K562 (cell line): ENCODE data around the gene MTA1. TPM values are rescaled to one million over a fixed set of nuclear protein-coding genes. Genes with fewer than 3 reads are reported as not detected.

Experiments used
- ATAC-seq: fragments of 200-7000 bp; cut with Tn5 transposase; 3 replicates; pipeline ENCODE4 v1.9.1; 2020; ENCODE audit warnings: moderate library complexity
- BruUV-seq: library from RNA; stranded (reverse); fragments of 400-500 nt; replicated peaks from 2 replicates; lab custom pipeline; 2021; lab: Mats Ljungman, UMichigan
- CTCF ChIA-PET: fragments of 300-600 bp; formaldehyde crosslinking; extraction: SDS; loops from one replicate; lab custom pipeline; 2021; ENCODE audit warnings: low intra/inter-chr PET ratio; lab: Yijun Ruan, JAX
- POLR2A ChIA-PET: fragments of 300-600, 350-650 bp; sonication (Branson Sonifier 250); formaldehyde crosslinking; extraction: SDS; loops from one replicate; lab custom pipeline; 2021; ENCODE audit warnings: antibody characterized with exemption, inconsistent platforms; lab: Yijun Ruan, JAX
- DNase-seq, 4 experiments: peaks; one replicate each; pipeline versions ENCODE4 v3.0.0 to v3.0.0-alpha.2; 2011 to 2018; ENCODE audit warnings: low spot score in 3 of 4, mixed read lengths in 3 of 4; ENCODE audit errors: extremely low read depth in 1 of 4
- FAIRE-seq: peaks from 2 replicates; lab custom pipeline; 2011; peaks lifted over from hg19 to GRCh38; lab: Jason Lieb, UNC
- H2AFZ ChIP-seq: 2 replicates; pipeline ENCODE4 v1.6.0; 2011; ENCODE audit warnings: low read depth, low read length, control low read depth, inconsistent platforms
- H3K27ac ChIP-seq: fragments of 200-600 bp; 3 replicates; pipeline ENCODE4 v1.8.0; 2011; ENCODE audit warnings: low read depth, mild to moderate bottlenecking, control low read depth, inconsistent platforms, low read length, moderate library complexity, mixed read lengths; ENCODE audit errors: extremely low read depth
- H3K27me3 ChIP-seq, 2 experiments: fragments of 300-600 bp in 1 of 2; 2 replicates in 1 of 2; 3 replicates in 1 of 2; pipeline versions ENCODE4 v1.6.0 to v1.8.0; 2011; ENCODE audit warnings: inconsistent platforms in 2 of 2, low read length in 2 of 2, mild to moderate bottlenecking in 1 of 2, mixed read lengths in 1 of 2, moderate library complexity in 1 of 2; ENCODE audit not compliant: control insufficient read depth in 2 of 2, insufficient read depth in 2 of 2
- H3K36me3 ChIP-seq: fragments of 300-600 bp; 3 replicates; pipeline ENCODE4 v1.8.0; 2011; ENCODE audit warnings: mild to moderate bottlenecking, low read length, inconsistent platforms; ENCODE audit not compliant: control insufficient read depth, insufficient read depth
- H3K4me1 ChIP-seq, 2 experiments: fragments of 200-600 bp in 1 of 2; replicated peaks in 1 of 2; 2 replicates in 1 of 2; 3 replicates in 1 of 2; pipeline versions ENCODE4 v1.5.1 to v1.8.0; 2011; ENCODE audit warnings: inconsistent platforms in 2 of 2, low read length in 2 of 2, mild to moderate bottlenecking in 1 of 2, mixed read lengths in 1 of 2, moderate library complexity in 1 of 2; ENCODE audit not compliant: control insufficient read depth in 2 of 2, insufficient read depth in 2 of 2
- H3K4me2 ChIP-seq: 2 replicates; pipeline ENCODE4 v1.6.1; 2011; ENCODE audit warnings: low read length, control low read depth, inconsistent platforms, mixed read lengths; ENCODE audit not compliant: insufficient read depth
- H3K4me3 ChIP-seq: fragments of 200-600 bp; sonication (generic), shearing (Covaris generic); 2 replicates; pipeline ENCODE4 v1.5.1; 2016; ENCODE audit warnings: control low read depth, inconsistent platforms
- H3K79me2 ChIP-seq: fragments of 200-600 bp; 3 replicates; pipeline ENCODE4 v1.8.0; 2011; ENCODE audit warnings: low read length, inconsistent platforms; ENCODE audit not compliant: control insufficient read depth, insufficient read depth
- H3K9ac ChIP-seq, 2 experiments: 2 replicates each; pipeline versions ENCODE4 v1.6.0 to v1.6.1; 2011; ENCODE audit warnings: low read depth in 2 of 2, low read length in 2 of 2, control low read depth in 1 of 2, inconsistent platforms in 1 of 2, mild to moderate bottlenecking in 1 of 2, mixed read lengths in 1 of 2; ENCODE audit not compliant: insufficient read depth in 1 of 2
- H3K9me1 ChIP-seq: one replicate; pipeline ENCODE4 v1.6.0; 2011; ENCODE audit warnings: inconsistent platforms, mild to moderate bottlenecking, low read length, moderate library complexity; ENCODE audit not compliant: control insufficient read depth, insufficient read depth
- H3K9me3 ChIP-seq: replicated peaks from 2 replicates; pipeline ENCODE4 v1.5.1; 2011; ENCODE audit warnings: low read depth, low read length, inconsistent platforms; ENCODE audit not compliant: control insufficient read depth, insufficient read depth
- H4K20me1 ChIP-seq: replicated peaks from 2 replicates; pipeline ENCODE4 v1.6.1; 2011; ENCODE audit warnings: low read length, inconsistent platforms, mixed read lengths; ENCODE audit not compliant: control insufficient read depth, insufficient read depth
- FOXM1 ChIP-seq, 2 experiments: fragments of 450-650 bp in 1 of 2; sonication (generic) in 1 of 2; formaldehyde crosslinking in 1 of 2; IDR thresholded peaks; 2 replicates each; pipeline versions ENCODE4 v1.6.1 to v1.9.0; 2017 to 2022; ENCODE audit warnings: low read depth in 2 of 2, mild to moderate bottlenecking in 2 of 2, missing genetic modification reagents in 1 of 2, moderate library complexity in 1 of 2
- HNRNPUL1 ChIP-seq: fragments of 200-400 bp; formaldehyde crosslinking; IDR thresholded peaks from 2 replicates; pipeline ENCODE4 v1.6.1; 2017; ENCODE audit warnings: low read length
- SMAD3 ChIP-seq: fragments of 450-650 bp; formaldehyde crosslinking; conservative IDR thresholded peaks from 2 replicates; pipeline ENCODE4 v1.4.0; 2020; ENCODE audit warnings: mild to moderate bottlenecking
- STAT5B ChIP-seq: fragments of 250-450 bp; sonication (Bioruptor Pico); IDR thresholded peaks from 2 replicates; pipeline ENCODE4 v1.8.0; 2021; ENCODE audit warnings: mild to moderate bottlenecking, inconsistent platforms
- ZNF311 ChIP-seq: fragments of 250-450 bp; sonication (Bioruptor Pico); IDR thresholded peaks from 2 replicates; pipeline ENCODE4 v1.4.0; 2020; ENCODE audit warnings: mild to moderate bottlenecking, moderate library complexity
- WGBS: fragments of 100-300 bp; shearing (Covaris generic); methylation state at CpG from one replicate; pipeline ENCODE4 v1.1.6; 2016; ENCODE audit warnings: low coverage, mixed read lengths; ENCODE audit not compliant: insufficient coverage; ENCODE audit errors: missing lambda C conversion rate; 5-methylcytosine and 5-hydroxymethylcytosine counted together
- in situ Hi-C: fragments of 300-500 bp; cut with MboI; formaldehyde crosslinking; loops from 4 replicates; pipeline ENCODE4 v1.15.0; 2018; ENCODE audit warnings: inconsistent platforms, mixed read lengths
- intact Hi-C: fragments of 100-400 bp; cut with micrococcal nuclease; formaldehyde crosslinking; loops from 2 replicates; pipeline ENCODE4 v1.14.2; 2022
- polyA plus RNA-seq, 8 experiments: library from polyadenylated mRNA; depleted of rRNA in 4 of 8; stranded (reverse) in 5 of 8; unstranded in 3 of 8; fragments of >200 nt; fragmentation: Nextera tagmentation in 2 of 8; fragmentation: Illumina TruSeq in 1 of 8; extraction: Ambion mirVana in 2 of 8; extraction: Trizol in 1 of 8; gene quantifications; 2 replicates each; pipeline versions ENCODE4 v1.2.1 to v1.2.3, GENCODE V29; 2011 to 2014; ENCODE audit warnings: inconsistent platforms in 1 of 8, missing spikeins in 1 of 8
- total RNA-seq, 7 experiments: library from RNA; depleted of rRNA in 6 of 7; stranded (reverse); fragments of >200 nt in 6 of 7; fragmentation: Illumina TruSeq in 2 of 7; extraction: Trizol in 2 of 7; gene quantifications; 2 replicates each; pipeline versions ENCODE4 v1.2.1 to v1.2.3, GENCODE V29; 2011 to 2021; ENCODE audit warnings: low replicate concordance in 1 of 7
- TF ChIP-seq, protein P1 (sequence below): fragments of 250-450 bp; sonication (Bioruptor Pico); IDR thresholded peaks from 2 replicates; pipeline ENCODE4 v1.4.0; 2020; ENCODE audit warnings: mild to moderate bottlenecking, moderate library complexity

MTA1 gene
- total and polyA plus RNA-seq, 9 of the 15 experiments (the other 6 are each of a cell fraction or from before 2014, with no cell fraction given) = 0.13 to 118 (median 32.3) TPM

DNA sequence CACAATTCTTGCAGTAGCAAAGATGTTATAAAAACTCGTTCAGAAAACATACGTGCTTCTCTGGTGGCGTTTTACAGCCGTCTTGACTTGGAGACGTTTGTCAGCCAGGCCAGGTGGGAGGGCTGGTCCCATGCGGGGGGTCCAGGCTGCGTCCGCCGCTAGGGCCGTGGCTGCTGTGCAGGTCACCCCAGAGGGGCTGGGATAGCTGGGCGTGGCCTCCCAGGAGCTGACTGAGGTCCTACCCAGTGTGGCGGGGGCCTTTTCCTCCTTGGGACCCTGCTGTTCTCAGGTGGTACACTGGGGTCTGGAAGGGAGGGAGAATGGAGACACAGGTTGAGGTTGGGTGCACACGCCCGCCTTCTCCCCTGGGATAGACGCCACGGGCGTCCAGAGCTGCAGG is 25.2 kb downstream of the MTA1 start:
- CTCF ChIA-PET = no interaction called here

More for the DNA sequence above, 25.2 kb downstream of the MTA1 start:
- WGBS = 93% methylated on average over 5 of the region's 17 CpGs
- no peak overlapping the region for H3K4me2 ChIP-seq
- no peaks in the 10 kb centered on the region for H3K9me1 ChIP-seq
- no peak for TF ChIP-seq HNRNPUL1
- TF ChIP-seq, protein P1, sequence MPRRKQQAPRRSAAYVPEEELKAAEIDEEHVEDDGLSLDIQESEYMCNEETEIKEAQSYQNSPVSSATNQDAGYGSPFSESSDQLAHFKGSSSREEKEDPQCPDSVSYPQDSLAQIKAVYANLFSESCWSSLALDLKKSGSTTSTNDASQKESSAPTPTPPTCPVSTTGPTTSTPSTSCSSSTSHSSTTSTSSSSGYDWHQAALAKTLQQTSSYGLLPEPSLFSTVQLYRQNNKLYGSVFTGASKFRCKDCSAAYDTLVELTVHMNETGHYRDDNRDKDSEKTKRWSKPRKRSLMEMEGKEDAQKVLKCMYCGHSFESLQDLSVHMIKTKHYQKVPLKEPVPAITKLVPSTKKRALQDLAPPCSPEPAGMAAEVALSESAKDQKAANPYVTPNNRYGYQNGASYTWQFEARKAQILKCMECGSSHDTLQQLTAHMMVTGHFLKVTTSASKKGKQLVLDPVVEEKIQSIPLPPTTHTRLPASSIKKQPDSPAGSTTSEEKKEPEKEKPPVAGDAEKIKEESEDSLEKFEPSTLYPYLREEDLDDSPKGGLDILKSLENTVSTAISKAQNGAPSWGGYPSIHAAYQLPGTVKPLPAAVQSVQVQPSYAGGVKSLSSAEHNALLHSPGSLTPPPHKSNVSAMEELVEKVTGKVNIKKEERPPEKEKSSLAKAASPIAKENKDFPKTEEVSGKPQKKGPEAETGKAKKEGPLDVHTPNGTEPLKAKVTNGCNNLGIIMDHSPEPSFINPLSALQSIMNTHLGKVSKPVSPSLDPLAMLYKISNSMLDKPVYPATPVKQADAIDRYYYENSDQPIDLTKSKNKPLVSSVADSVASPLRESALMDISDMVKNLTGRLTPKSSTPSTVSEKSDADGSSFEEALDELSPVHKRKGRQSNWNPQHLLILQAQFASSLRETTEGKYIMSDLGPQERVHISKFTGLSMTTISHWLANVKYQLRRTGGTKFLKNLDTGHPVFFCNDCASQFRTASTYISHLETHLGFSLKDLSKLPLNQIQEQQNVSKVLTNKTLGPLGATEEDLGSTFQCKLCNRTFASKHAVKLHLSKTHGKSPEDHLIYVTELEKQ (CRISPR knock-in tag) = no peak
- TF ChIP-seq SMAD3 (CRISPR knock-in tag) = no peak
- TF ChIP-seq ZNF311 (CRISPR knock-in tag) = no peak
- TF ChIP-seq STAT5B (CRISPR knock-in tag) = no peak
- no peak for TF ChIP-seq FOXM1 (IDR thresholded peaks at IDR 0.05; ENCODE audit: low read depth)
- no peak for TF ChIP-seq FOXM1 (CRISPR knock-in tag; IDR thresholded peaks at IDR 0.05; ENCODE audit: low read depth)
- TF ChIP-seq, all 486 proteins: peak for 0
- Histone ChIP-seq H4K20me1 (0 out of 2 replicates have a peak, but pooled peaks cover 4% of the 10 kb centered on the region), H3K27me3 (no peaks in the 10 kb centered on the region), H3K27ac (no peak overlapping the region), H2AFZ (no peak overlapping the region), H3K9me3 (no peaks in the 10 kb centered on the region), H3K79me2 (peaks cover 5% of the 10 kb centered on the region; the same call in 1 of the 3 replicates), H3K4me3 (no peak overlapping the region), H3K9ac (no peak overlapping the region), H3K36me3 (peaks cover 43% of the 10 kb centered on the region; the same call in 1 of the 3 replicates), H3K4me1 (peaks cover 0 to 52% of the 10 kb centered on the region in 2 experiments; a peak in 2 of 5 replicates)
- no peak for FAIRE-seq
- no peak for DNase-seq
- intact Hi-C loops (loop anchor here (5.0 kb wide), 1 partner anchor 42 kb away; the partner anchor contains the start of gene CRIP1), in situ Hi-C loops (no loop called here)
- POLR2A ChIA-PET = no interaction called here
- no peak for ATAC-seq
- BruUV-seq = no TSS peak
